T-helper 22 cell (primary cell): ENCODE measurements around the gene PLA2G3.
"Not testable (repeated sequence)": the region's sequence is repeated elsewhere in the genome, so short reads cannot be mapped to it uniquely, and the experiment has no call there.

Experiments
- DNase-seq: peaks from one replicate; pipeline ENCODE4 v3.0.0-alpha.2; 2020; ENCODE audit warnings: low read depth

Gene PLA2G3, protein sequence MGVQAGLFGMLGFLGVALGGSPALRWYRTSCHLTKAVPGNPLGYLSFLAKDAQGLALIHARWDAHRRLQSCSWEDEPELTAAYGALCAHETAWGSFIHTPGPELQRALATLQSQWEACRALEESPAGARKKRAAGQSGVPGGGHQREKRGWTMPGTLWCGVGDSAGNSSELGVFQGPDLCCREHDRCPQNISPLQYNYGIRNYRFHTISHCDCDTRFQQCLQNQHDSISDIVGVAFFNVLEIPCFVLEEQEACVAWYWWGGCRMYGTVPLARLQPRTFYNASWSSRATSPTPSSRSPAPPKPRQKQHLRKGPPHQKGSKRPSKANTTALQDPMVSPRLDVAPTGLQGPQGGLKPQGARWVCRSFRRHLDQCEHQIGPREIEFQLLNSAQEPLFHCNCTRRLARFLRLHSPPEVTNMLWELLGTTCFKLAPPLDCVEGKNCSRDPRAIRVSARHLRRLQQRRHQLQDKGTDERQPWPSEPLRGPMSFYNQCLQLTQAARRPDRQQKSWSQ

DNA sequence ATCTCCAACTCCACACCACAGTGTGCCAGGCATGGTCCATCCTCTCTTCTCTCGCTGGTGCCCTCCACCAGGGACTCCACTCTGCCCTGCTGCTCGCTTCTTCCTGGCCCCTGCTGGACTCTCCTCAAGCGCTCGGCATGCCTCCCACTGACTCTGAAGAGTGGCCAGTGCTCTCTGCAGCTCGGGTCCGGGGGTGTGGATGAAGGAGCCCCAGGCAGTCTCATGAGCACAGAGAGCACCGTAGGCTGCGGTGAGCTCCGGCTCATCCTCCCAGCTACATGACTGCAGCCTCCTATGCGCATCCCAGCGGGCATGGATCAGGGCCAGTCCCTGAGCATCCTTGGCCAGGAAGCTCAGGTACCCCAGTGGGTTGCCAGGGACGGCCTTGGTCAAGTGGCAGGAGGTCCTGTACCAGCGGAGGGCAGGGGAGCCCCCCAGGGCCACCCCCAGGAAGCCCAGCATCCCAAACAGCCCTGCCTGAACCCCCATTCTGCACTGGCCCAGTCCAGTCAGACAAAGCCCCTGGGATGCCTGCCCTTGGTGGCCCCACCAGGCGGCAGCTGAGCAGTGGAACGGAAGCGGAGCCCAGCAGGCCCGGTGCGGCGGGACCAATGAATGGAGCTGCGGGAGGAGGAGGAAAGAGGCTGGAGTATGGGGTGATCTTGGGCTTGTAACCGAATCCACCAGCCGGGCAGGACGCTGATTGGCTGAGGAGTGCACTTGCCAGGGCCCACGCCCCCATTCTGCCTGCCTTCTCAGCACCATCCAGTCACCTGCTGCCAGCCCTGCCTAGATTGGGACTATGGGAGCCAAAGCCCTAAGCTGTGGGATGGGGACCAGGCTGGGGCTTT, at the start of gene PLA2G3:
Gene PLA2G3 (minus strand): TSS at position 643 of the 851 bp plus-strand sequence. CDS start 154 bp downstream, at position 489.
- no peak for DNase-seq

DNA sequence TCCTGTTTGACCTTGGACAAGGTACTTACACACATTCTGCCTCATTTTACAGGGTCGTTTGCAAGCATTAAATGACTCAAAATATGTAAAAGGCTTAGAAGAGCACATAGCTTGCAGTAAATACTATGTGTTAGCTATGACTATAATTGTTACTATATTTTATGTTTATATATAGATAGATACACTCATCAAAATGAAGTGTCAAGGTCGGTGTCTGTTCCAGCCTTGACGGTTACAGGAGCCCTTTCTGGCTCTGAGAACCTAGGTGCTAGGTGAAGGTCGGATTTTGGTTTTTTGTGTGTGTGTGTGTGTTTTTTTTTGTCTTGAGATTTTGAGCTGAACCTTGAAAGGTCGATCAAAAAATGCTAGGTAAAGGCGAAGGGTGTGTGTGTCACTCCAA, 47.3 kb upstream of the PLA2G3 start:
- no peak for DNase-seq

DNA sequence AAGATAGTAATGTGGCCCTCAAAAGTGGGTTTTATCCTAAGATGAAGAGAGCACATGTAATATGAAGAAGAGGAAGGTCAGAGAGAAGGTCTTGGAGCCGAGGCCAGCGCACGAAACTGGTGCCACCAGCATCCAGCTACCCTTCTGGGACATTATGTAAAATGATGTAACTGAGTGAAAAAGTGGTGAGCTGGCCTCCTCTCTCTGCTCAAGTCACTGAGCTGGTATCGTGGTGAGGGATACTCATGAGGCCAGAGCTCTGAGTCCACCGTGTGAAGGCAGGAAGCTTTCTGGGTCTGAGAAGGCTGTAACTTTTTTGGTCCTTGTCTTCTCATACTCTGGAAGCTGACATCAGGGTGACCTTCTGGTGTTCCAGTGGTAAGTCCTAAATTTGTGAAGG, 44.7 kb upstream of the PLA2G3 start:
- DNase-seq, result no peak

DNA sequence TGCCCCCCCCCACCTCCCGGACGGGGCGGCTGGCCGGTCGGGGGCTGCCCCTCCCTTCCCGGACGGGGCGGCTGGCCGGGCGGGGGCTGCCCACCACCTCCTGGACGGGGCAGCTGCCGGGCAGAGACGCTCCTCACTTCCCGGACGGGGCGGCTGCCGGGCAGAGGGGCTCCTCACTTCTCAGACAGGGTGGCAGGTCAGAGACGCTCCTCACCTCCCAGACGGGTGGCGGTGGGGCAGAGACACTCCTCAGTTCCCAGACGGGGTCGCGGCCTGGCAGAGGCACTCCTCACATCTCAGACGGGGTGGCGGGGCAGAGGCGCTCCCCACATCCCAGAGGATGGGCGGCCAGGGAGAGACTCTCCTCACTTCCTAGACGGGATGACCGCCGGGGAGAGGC, 43.7 kb upstream of the PLA2G3 start:
- no peak for DNase-seq

DNA sequence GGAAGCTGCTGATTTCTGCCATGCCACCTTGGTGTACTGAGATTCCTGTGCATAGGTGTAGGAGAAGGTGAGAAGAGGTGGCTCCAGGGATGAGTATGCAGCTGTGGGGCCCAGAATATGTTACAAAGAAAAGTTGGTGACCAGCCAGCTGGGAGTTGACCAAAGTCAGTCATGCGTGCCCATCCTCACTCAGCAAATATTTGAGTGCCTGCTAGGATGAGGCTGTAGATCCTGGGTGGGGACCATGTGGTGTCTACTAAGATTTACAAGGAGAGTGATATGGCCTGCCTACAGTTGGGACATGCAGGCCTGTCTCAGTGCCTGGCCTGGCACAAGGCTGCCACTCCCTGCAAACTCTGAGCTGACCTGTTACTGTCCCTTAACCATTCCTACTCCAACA, 39.0 kb upstream of the PLA2G3 start:
- no peak for DNase-seq

DNA sequence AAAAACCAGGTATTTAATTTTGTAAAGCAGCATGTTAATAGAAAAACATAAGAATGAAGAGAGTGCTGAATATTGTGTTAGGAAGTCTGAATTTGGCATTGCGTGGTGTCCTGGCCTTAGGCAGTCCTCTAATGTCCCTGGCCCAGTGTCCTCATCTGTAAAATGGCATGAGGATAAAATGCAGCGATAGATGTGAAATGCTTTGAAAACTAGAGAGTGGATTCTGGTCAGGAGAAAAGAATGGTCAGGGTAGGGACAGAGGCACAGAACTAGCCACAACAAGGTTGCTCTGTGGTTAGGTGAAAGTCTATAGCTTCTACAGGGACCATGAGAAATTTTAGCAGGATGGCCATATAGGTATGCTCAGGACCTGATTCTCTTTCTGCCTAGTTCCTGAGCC, 38.6 kb upstream of the PLA2G3 start:
- no peak for DNase-seq

DNA sequence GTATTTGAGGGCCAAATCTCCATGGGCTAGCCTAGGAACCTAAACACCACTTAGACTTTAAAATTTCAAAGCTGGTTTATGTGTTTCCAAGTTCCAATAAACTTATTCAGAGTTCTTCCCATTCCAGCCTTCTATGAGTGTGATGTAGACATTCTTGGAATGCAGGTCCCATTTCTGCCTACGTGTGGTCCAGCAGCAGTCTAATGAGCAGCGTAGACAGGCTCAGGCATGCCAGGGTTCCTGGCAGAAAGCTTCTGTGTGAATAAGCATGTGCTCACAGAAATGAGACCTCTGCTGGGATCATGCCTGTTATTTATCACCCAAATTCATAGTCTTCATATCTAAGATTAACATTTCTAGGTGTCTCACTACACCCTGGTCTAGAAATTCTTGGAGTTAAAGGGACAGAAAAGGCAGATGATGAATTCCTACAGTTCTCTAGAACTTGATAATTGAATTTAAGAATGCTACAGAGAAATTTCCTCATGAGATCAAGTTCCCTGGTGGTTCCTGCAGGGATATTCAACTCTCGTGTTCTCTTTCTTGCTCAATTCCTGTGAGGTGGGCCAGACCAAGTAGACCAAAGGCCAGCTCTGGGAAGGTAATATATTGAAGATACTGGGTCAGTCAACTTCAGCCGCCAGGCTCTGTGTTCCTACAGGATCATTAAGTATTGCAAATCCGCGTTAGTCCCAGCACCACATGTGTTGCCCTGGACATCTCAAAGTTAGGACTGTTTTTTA, 37.3 kb upstream of the PLA2G3 start:
- DNase-seq, result no peak

DNA sequence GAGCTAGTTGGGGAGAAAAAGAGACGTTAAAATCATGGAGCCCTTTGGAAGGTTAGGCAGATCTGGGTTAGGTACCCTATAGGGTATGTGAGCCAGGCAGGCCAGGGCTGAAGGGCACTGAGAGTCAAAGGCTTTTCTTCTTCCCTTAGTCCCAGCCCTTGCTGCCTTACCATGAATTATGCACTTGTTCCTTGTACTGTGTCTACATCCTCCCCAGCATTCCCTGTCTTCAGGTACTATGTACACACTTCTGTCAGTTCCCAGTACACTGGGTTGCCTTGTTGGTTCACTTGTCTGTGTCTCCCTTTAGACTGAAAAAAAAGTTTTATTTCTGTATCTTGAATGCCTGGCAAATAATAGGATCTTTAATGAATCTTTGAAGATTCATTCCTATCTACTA, 36.6 kb upstream of the PLA2G3 start:
- no peak for DNase-seq

DNA sequence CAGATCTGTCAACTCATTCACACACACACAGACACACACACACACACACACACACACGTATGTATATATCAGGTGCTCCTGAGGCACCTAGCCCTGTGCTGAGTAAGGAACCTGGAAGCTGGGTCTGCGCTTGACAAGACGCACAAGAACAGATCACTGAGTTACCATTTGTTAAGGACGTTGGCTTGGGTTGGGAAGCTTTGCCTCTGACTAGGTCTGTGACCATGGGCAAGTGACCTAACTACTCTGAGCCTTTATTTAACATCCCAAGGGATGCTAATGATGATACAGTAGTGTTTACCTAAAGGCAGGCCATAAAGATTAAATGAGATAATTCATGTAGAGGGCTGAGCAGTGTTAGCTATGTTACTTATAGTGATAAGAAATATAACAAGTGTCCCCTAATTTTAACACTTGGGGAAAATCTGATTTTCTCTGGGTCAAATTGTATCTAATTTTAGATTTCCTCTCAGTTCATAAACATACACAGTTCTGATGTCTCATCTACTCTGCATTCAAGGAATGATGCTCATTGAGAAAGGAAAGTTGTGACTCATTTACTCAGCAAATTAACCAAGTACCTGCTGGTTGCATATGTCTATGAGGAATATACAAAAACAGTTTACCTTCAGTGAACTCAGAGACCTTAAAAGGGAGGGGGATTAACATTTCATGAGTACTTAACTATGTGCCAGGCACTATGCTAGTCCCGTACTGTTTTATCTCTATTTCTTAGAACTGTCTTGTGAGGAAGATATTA, 33.3 kb upstream of the PLA2G3 start:
- DNase-seq, result no peak

DNA sequence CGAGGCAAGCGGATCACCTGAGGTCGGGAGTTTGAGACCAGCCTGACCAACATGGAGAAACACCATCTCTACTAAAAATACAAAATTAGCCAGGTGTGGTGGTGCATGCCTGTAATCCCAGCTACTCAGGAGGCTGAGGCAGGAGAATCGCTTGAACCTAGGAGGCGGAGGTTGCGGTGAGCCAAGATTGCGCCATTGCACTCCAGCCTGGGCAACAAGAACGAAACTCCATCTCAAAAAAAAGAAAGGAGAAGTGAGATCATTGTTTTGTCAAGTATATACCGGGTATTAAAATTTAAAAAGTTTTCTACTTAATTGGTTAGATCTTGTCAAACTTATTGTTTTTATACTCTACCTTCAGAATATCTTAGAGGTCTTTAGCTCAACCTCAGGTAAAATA, 31.4 kb upstream of the PLA2G3 start:
- DNase-seq, result not testable (repeated sequence)

DNA sequence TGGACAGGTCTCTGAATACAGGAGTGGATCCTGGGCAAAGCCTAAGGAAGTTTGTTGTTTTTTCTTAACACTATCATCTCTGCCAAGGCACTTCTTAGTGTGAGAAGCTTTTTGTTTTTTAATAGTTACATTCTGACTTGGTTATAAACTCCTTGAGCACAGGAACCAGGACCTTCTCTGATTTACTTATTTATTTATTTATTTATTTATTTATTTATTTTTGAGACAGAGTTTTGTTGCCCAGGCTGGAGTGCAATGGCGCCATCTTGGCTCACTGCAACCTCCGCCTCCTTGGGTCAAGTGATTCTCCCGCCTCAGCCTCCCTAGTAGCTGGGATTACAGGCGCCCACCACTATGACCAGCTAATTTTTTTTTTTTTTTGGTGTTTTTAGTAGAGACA, 30.7 kb upstream of the PLA2G3 start:
- no peak for DNase-seq

DNA sequence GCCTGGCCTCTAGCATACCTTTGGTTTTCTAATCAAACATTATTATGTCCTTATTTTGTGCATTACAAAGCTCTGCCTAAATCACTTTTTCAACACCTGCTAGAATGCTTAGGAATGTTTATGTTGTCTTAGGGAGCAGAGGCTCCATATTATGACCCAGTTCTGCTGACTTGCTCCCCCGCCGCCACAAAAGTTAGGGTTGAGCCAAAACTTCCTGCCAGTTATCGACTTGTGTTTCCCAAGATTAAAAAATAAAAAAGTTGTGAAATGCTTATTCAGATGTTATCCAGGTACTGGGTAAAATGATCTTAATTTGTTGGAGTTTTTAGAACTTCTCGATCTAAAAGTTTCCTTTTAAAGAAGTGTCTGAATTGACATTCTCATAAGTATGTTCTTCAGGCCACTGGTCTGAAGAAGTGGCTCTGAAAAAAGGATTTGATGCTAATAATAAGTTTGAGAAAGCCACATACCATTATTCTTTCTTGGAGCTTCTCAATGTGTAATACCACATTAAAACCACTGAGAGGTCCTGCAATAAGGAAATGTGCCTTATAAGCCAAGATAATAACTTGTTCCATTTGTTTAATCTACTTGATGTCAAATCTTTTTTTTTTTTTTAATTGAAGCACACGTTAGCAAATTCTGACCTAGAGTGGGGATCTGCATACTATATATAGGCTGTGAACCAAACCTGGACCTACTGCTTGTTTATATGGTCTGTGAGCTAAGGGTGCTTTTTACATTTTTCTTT, 21.9 kb upstream of the PLA2G3 start:
- DNase-seq, result no peak

DNA sequence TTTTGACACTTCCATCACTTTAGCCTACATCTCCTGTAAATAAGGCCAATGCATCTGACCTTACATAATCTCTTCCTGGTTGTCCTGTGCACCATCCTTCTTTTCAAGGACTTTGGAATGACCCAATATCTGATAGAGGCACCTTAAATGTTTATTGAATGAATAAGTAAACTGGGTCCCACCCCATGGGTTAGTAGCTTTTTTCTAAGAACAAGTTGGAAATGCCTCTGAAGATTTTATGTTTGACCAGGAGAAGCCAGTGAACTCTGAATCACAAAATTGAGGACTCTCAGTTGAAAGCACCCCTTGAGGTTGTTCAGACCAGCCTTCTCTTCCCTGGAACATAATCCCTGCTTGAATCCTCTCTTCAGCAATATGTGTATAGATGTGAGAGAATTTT, 21.1 kb upstream of the PLA2G3 start:
- no peak for DNase-seq

DNA sequence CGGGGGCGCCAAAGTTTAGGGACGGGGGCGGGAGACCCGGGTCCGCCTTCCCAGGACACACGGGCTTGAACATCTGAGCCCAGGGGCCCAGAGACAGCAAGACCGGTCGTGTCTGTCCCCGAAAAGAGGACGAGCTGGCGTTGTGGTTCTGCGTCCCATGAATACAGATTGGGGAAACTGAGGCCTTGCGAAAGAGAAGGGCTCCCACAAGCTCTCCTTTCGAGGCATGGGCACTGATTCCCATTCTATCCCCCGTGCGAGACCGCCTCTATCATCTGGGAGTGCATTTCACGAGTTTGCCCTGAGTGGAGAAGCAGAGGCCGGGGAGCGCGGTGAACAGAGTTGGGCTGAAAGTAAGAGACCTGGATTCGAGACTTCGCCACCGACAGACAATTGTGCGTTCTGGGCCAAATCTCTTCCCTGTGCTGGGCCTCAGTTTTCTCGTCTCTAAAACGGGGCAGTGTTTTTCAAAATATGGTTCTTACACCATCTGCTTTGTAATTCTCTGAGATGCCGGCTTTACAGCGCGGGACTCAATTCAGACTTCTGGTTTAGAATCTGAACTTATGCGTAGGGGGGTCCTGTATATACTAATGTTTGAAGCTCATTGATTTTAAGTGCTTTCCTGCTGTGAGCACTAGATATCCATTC, 20.1 kb upstream of the PLA2G3 start:
- no peak for DNase-seq

DNA sequence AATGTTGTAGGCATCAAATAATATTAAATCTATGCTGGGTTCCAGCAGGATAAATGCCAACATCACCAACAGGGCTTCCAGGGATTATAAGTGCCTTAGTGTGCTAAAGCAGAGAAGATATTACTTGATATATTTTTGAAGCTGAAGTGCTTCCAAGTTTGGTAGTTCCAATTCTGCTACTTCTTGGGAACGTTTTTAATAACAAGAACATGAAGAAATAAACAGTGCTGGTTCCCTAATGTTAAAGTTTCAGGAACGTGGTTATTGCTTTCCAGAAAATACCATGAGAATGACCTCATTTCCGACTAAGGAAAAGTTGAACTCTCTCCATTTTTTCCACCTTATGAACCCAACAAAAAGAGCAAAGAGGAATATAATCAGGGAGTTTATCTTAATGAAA, 15.1 kb upstream of the PLA2G3 start:
- no peak for DNase-seq

DNA sequence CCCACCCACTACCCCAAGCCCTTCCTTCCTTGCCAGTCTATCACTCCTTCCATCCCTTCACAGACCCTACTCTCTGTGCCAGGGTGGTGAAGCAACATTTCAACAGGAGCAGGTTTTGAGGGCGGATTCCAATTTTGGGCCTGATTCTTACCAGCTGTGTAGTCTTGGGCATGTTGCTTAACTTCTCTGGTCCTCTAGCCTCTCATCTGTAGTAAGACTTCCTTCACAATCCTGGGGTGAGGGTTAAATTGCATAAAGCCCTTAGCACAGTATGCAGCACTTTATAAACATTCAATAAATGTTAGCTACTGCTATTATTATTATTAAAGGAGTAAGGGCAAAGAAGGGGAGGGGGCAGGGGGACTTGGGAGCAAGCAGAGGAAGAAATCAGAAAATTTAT, 14.7 kb upstream of the PLA2G3 start:
- no peak for DNase-seq

DNA sequence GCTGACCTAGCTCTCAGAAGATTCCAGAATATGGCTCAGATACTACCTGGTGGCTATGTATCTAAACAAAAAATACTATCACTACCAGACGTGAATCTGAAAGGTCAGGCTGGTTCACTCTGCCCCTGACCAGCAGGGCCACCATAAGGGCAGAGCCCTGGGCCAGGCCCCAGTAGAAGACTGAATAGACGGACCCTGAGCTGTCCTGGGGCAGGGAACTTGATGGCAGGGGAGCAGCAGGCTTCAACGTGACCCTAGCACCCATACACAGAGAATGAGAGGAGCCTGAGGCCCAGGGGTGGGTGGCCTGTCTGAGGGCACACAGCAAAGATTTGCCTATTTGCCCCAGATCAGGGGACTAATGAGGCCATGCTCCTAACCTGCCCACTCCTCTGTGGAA, 13.0 kb upstream of the PLA2G3 start:
- DNase-seq, result no peak

DNA sequence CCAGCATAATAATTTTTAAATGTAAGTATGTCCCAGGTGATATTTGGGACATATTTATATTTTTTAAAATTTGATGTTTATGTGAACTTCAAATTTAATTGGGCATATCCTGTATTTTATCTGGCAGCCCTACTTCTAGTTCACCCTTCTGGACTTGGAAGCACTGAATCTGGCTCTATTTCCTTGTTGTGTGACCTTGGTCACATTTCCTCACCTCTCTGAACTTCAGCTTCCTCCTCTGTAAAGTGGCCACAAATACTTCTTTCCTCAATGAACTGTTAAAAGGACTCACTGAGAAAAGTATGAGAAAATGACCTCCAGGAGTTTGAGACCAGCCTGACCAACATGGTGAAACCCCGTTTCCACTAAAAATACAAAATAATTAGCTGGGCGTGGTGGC, 11.6 kb upstream of the PLA2G3 start:
- no peak for DNase-seq

DNA sequence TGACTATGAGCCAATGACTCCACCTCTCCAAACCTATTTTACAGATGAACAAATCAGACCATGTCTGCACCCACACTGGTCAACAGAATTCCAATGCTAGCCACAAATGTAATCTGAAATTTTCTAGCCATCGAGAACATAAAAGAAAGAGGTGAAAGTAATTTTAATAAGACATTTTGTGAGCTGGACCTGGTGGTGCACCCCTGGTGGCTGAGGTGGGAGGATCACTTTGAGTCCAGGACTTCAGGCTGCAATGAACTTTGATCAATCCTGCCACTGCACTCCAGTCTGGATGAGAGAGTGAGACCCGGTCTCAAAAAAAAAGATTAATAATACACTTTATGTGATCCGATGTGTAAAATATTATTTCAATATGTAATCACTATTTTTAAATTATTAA, 10.3 kb upstream of the PLA2G3 start:
- no peak for DNase-seq

DNA sequence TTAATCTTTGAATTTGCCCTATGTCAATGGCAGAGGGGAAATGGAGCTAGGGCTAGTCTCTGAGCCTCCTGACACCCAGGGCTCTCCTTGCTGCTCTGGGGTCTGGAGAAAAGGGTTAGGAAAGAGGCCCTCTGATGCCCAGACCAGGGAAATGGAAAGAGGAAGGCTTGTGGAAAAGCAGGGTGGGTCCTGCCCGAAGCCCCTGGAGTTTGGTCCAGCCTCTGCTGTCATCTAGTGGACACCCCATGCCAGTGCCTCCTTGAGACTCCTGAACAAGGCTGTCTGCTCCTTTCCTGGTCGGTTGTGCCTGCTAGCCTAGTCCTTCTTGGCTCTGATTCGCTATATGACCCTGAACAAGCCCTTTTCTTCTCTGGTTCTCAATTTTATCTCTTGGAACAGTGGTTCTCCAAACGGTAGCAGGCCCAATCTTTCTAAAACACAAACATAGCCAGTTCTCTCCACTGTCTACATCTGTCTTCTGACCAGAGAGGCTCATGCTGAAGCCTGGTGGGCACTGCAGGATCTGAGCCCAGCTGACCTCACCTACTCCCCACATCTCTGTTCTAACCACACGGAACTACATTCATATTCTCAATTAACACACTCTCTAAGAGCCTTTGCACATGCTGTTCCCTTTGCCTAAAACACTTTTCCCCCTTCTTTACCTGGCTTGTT, 8.8 kb upstream of the PLA2G3 start:
- DNase-seq, result no peak
